ENCODE data around the gene CHAF1B. TPM values are rescaled to one million over a fixed set of nuclear protein-coding genes. Genes with fewer than 3 reads are reported as not detected.
A peak's percentile ranks its signal among the peaks of the same experiment; 100 is the strongest.
"Not testable (repeated sequence)": the region's sequence is repeated elsewhere in the genome, so short reads cannot be mapped to it uniquely, and the experiment has no call there.

CHAF1B gene
- total RNA-seq, 6 experiments from 2014 or later: 0.27 to 2.1 (median 0.72) TPM

GRCh38 chr21:36375994-36376393, 9.2 kb upstream of the CHAF1B start:
- Histone ChIP-seq H3K9me3 (no peaks in the 10 kb centered on the region), H3K27me3 (no peaks in the 10 kb centered on the region), H3K27ac (no peak overlapping the region), H3K4me3 (no peak overlapping the region), H3K36me3 (peaks cover 0 to 66% (median 32%) of the 10 kb centered on the region in 4 donors), H3K4me1 (no peaks in the 10 kb centered on the region)
- DNase-seq: no peak
- TF ChIP-seq, protein P1, sequence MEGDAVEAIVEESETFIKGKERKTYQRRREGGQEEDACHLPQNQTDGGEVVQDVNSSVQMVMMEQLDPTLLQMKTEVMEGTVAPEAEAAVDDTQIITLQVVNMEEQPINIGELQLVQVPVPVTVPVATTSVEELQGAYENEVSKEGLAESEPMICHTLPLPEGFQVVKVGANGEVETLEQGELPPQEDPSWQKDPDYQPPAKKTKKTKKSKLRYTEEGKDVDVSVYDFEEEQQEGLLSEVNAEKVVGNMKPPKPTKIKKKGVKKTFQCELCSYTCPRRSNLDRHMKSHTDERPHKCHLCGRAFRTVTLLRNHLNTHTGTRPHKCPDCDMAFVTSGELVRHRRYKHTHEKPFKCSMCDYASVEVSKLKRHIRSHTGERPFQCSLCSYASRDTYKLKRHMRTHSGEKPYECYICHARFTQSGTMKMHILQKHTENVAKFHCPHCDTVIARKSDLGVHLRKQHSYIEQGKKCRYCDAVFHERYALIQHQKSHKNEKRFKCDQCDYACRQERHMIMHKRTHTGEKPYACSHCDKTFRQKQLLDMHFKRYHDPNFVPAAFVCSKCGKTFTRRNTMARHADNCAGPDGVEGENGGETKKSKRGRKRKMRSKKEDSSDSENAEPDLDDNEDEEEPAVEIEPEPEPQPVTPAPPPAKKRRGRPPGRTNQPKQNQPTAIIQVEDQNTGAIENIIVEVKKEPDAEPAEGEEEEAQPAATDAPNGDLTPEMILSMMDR (IDR thresholded peaks at IDR 0.05): no peak
- no peak for TF ChIP-seq POLR2A (IDR thresholded peaks at IDR 0.05)
- no peak for ATAC-seq
- intact Hi-C loops (cut with DNase I): no loop called here

GRCh38 chr21:36377391-36377842, 7.8 kb upstream of the CHAF1B start:
- Histone ChIP-seq H3K27me3 (no peaks in the 10 kb centered on the region), H3K4me1 (no peaks in the 10 kb centered on the region), H3K36me3 (peaks cover 0 to 53% (median 23%) of the 10 kb centered on the region in 4 donors), H3K9me3 (no peaks in the 10 kb centered on the region), H3K27ac (no peak overlapping the region), H3K4me3 (no peak overlapping the region)
- TF ChIP-seq POLR2A (IDR thresholded peaks at IDR 0.05): no peak
- TF ChIP-seq, protein P1 (IDR thresholded peaks at IDR 0.05): no peak
- intact Hi-C loops (cut with DNase I): no loop called here
- peak in 2 of 4 donors; percentile 45 to 48 for ATAC-seq
- WGBS (ENCODE audit: insufficient coverage, low coverage, low lambda C conversion rate, missing lambda C conversion rate): 81% methylated on average over 7 of the region's 7 CpGs
- no peak for DNase-seq

GRCh38 chr21:36379251-36379650, 5.9 kb upstream of the CHAF1B start:
- Histone ChIP-seq H3K27me3 (no peaks in the 10 kb centered on the region), H3K9me3 (no peaks in the 10 kb centered on the region), H3K4me1 (no peaks in the 10 kb centered on the region), H3K27ac (no peak overlapping the region), H3K36me3 (peaks cover 0 to 35% (median 13%) of the 10 kb centered on the region in 4 donors), H3K4me3 (no peak overlapping the region)
- WGBS (ENCODE audit: insufficient coverage, low coverage, low lambda C conversion rate, missing lambda C conversion rate): 95% methylated on average over 6 of the region's 6 CpGs
- intact Hi-C loops (cut with DNase I): no loop called here
- TF ChIP-seq, protein P1 (IDR thresholded peaks at IDR 0.05): no peak
- TF ChIP-seq POLR2A (IDR thresholded peaks at IDR 0.05): no peak
- no peak for DNase-seq
- no peak for ATAC-seq

GRCh38 chr21:36381841-36382589, 3.2 kb upstream of the CHAF1B start:
- no peaks in the 10 kb centered on the region for H3K9me3 ChIP-seq
- TF ChIP-seq, protein P1 (IDR thresholded peaks at IDR 0.05): no peak
- TF ChIP-seq POLR2A (IDR thresholded peaks at IDR 0.05): no peak
- no peak overlapping the region for H3K4me3 ChIP-seq
- peak in 1 of 4 donors; percentile 14 for ATAC-seq
- DNase-seq: no peak
- no peaks in the 10 kb centered on the region for H3K4me1 ChIP-seq
- intact Hi-C loops (cut with DNase I): no loop called here
- WGBS (ENCODE audit: insufficient coverage, low coverage, low lambda C conversion rate, missing lambda C conversion rate): 67% methylated on average over 8 of the region's 9 CpGs
- peaks cover 0 to 12% (median 5%) of the 10 kb centered on the region in 4 donors for H3K36me3 ChIP-seq
- H3K27me3 ChIP-seq: no peaks in the 10 kb centered on the region
- no peak overlapping the region for H3K27ac ChIP-seq

- H3K9me3 ChIP-seq; DNase-seq; H3K4me1 ChIP-seq; ATAC-seq; intact Hi-C loops (cut with DNase I); H3K4me3 ChIP-seq; H3K36me3 ChIP-seq; H3K27me3 ChIP-seq; H3K27ac ChIP-seq: not testable (repeated sequence)
- 69% methylated on average over 10 of the region's 10 CpGs for WGBS (ENCODE audit: insufficient coverage, low coverage, low lambda C conversion rate, missing lambda C conversion rate)
These were observed 2.5 kb upstream of the CHAF1B start for GRCh38 chr21:36382722-36383121.

Data from right lobe of liver (tissue), 6 donors.